Measurements from ENCODE around the gene ZBTB12. TPM values are rescaled to one million over a fixed set of nuclear protein-coding genes. Genes with fewer than 3 reads are reported as not detected.
A peak's percentile ranks its signal among the peaks of the same experiment; 100 is the strongest.

Gene ZBTB12
- total and polyA plus RNA-seq, 7 experiments from 2014 or later: 0.09 to 4.5 (median 1.8) TPM; not detected in 1

GRCh38 chr6:31862344-31863235, 39.3 kb downstream of the ZBTB12 start, which contains the start of gene NEU1:
Gene NEU1, minus strand, starts transcription at chr6:31862821. Its CDS starts 45 bp downstream, at chr6:31862776.
- H3K27ac ChIP-seq (ENCODE audit: low read depth, low read length): peak within 1 kb of the TSS; percentile 86
- H3K4me1 ChIP-seq (ENCODE audit: control insufficient read depth in 2 of 2, insufficient read depth in 2 of 2, low read length in 2 of 2): peaks cover 8 to 15% of the 10 kb centered on the region in 2 donors
- ATAC-seq (peak; percentile 97), DNase-seq (peak; percentile 87 to 100 (median 99))
- ChIA-PET POLR2A (interaction anchor here (0.5 to 2.7 kb wide), 22 partner anchors 23 to 1548 kb away, joined by 3 to 21 read pairs (median 5); partner anchors contain the start of genes ABHD16A, BAG6, CLIC1 and EHMT2), CTCF (interaction anchor here (1.0 to 1.7 kb wide), 6 partner anchors 26 to 369 kb away, joined by 3 to 7 read pairs (median 4); partner anchors contain the start of gene DDX39B)
- H3K4me3 ChIP-seq (ENCODE audit: low read length): peak within 1 kb of the TSS; percentile 97
- Mint-ChIP-seq H3K4me1 (peaks cover 14 to 29% (median 20%) of the 10 kb centered on the region in 7 donors), H3K27ac (peak within 1 kb of the TSS; percentile 85 to 97 (median 93)), H3K27me3 (peaks cover 0 to 2% (median 0%) of the 10 kb centered on the region in 5 donors), H3K9me3 (peaks cover 0 to 6% (median 0%) of the 10 kb centered on the region in 11 donors), H3K36me3 (peaks cover 0 to 10% (median 4%) of the 10 kb centered on the region in 5 donors), H3K4me3 (peak within 1 kb of the TSS; percentile 87 to 96 (median 93))
- no peaks in the 10 kb centered on the region for H3K27me3 ChIP-seq (ENCODE audit: control insufficient read depth in 2 of 2, insufficient read depth in 2 of 2, low read length in 2 of 2)
- peaks cover 0 to 27% (median 2%) of the 10 kb centered on the region in 3 experiments for H3K36me3 ChIP-seq (ENCODE audit: control insufficient read depth in 2 of 3, insufficient read depth in 3 of 3, low read length in 3 of 3)
- intact Hi-C loops (cut with micrococcal nuclease): loop anchor here (1.0 to 10.0 kb wide), 16 partner anchors 28 to 705 kb away; partner anchors contain the start of genes BAG6 (in 2 of the 2), EHMT2 (in 2 of the 2), ABHD16A (in 1 of the 2) and CCHCR1 (in 1 of the 2)
- H3K9me3 ChIP-seq (ENCODE audit: control insufficient read depth in 2 of 3, low read length in 3 of 3): no peaks in the 10 kb centered on the region

- ATAC-seq: no peak
- H3K4me3 Mint-ChIP-seq: peak overlapping the region; percentile 87 to 96 (median 93)
- H3K27ac ChIP-seq (ENCODE audit: low read depth, low read length): peak overlapping the region; percentile 86
- peaks cover 0 to 32% (median 6%) of the 10 kb centered on the region in 3 experiments for H3K36me3 ChIP-seq (ENCODE audit: control insufficient read depth in 2 of 3, insufficient read depth in 3 of 3, low read length in 3 of 3)
- peak in 1 of 9 donors; percentile 4 for DNase-seq
- H3K4me3 ChIP-seq (ENCODE audit: low read length): peak overlapping the region; percentile 97
- peak overlapping the region; percentile 85 to 97 (median 93) for H3K27ac Mint-ChIP-seq
- H3K27me3 Mint-ChIP-seq: peaks cover 0 to 2% (median 0%) of the 10 kb centered on the region in 5 donors
- H3K4me1 Mint-ChIP-seq: peaks cover 14 to 29% (median 20%) of the 10 kb centered on the region in 7 donors
- no peaks in the 10 kb centered on the region for H3K9me3 ChIP-seq (ENCODE audit: control insufficient read depth in 2 of 3, low read length in 3 of 3)
- peaks cover 0 to 6% (median 0%) of the 10 kb centered on the region in 11 donors for H3K9me3 Mint-ChIP-seq
- ChIA-PET CTCF (interaction anchor here (1.0 to 1.2 kb wide), 2 partner anchors 31 to 32 kb away, joined by 3 to 4 read pairs; no protein-coding TSS in a partner anchor), POLR2A (interaction anchor here (1.1 to 2.7 kb wide), 6 partner anchors 23 to 982 kb away, joined by 4 to 21 read pairs (median 10); partner anchors contain the start of genes BAG6, EHMT2, GPANK1 and PSMB8)
- H3K36me3 Mint-ChIP-seq: peaks cover 0 to 13% (median 4%) of the 10 kb centered on the region in 5 donors
- intact Hi-C loops (cut with micrococcal nuclease): loop anchor here (1.0 to 10.0 kb wide), 6 partner anchors 28 to 705 kb away; partner anchors contain the start of genes ABHD16A (in 1 of the 2), CCHCR1 (in 1 of the 2), DXO (in 1 of the 2) and HSPA1B (in 1 of the 2)
- no peaks in the 10 kb centered on the region for H3K27me3 ChIP-seq (ENCODE audit: control insufficient read depth in 2 of 2, insufficient read depth in 2 of 2, low read length in 2 of 2)
- peaks cover 8 to 15% of the 10 kb centered on the region in 2 donors for H3K4me1 ChIP-seq (ENCODE audit: control insufficient read depth in 2 of 2, insufficient read depth in 2 of 2, low read length in 2 of 2)
Measured at GRCh38 chr6:31861919-31862343, 40.0 kb downstream of the ZBTB12 start.

GRCh38 chr6:31861150-31861549, 40.7 kb downstream of the ZBTB12 start:
- DNase-seq (no peak), ATAC-seq (no peak)
- peak overlapping the region in 6 of 9 donors; percentile 77 to 97 (median 93) for H3K27ac Mint-ChIP-seq
- POLR2A ChIA-PET: no interaction called here
- peak overlapping the region in 8 of 10 donors; percentile 15 to 96 (median 90) for H3K4me3 Mint-ChIP-seq
- H3K27me3 Mint-ChIP-seq: peaks cover 0 to 2% (median 0%) of the 10 kb centered on the region in 5 donors
- Histone ChIP-seq H3K4me3 (ENCODE audit: low read length) (no peak overlapping the region), H3K4me1 (ENCODE audit: control insufficient read depth in 2 of 2, insufficient read depth in 2 of 2, low read length in 2 of 2) (peaks cover 8 to 15% of the 10 kb centered on the region in 2 donors), H3K27me3 (ENCODE audit: control insufficient read depth in 2 of 2, insufficient read depth in 2 of 2, low read length in 2 of 2) (no peaks in the 10 kb centered on the region), H3K27ac (ENCODE audit: low read depth, low read length) (no peak overlapping the region), H3K9me3 (ENCODE audit: control insufficient read depth in 2 of 3, low read length in 3 of 3) (no peaks in the 10 kb centered on the region), H3K36me3 (ENCODE audit: control insufficient read depth in 2 of 3, insufficient read depth in 3 of 3, low read length in 3 of 3) (peaks cover 0 to 32% (median 6%) of the 10 kb centered on the region in 3 experiments)
- peaks cover 14 to 29% (median 20%) of the 10 kb centered on the region in 7 donors for H3K4me1 Mint-ChIP-seq
- CTCF ChIA-PET: no interaction called here
- intact Hi-C loops (cut with micrococcal nuclease): loop anchor here (5.0 to 10.0 kb wide), 3 partner anchors 114 to 704 kb away; partner anchors contain the start of genes CCHCR1 (in 1 of the 2), DXO (in 1 of the 2), MICB (in 1 of the 2) and TCF19 (in 1 of the 2)
- H3K36me3 Mint-ChIP-seq: peaks cover 0 to 15% (median 4%) of the 10 kb centered on the region in 5 donors
- H3K9me3 Mint-ChIP-seq: peaks cover 0 to 6% (median 0%) of the 10 kb centered on the region in 11 donors

- Histone ChIP-seq H3K27ac (ENCODE audit: low read depth, low read length) (no peak overlapping the region), H3K27me3 (ENCODE audit: control insufficient read depth in 2 of 2, insufficient read depth in 2 of 2, low read length in 2 of 2) (no peaks in the 10 kb centered on the region), H3K36me3 (ENCODE audit: control insufficient read depth in 2 of 3, insufficient read depth in 3 of 3, low read length in 3 of 3) (peaks cover 0 to 32% (median 6%) of the 10 kb centered on the region in 3 experiments), H3K4me1 (ENCODE audit: control insufficient read depth in 2 of 2, insufficient read depth in 2 of 2, low read length in 2 of 2) (peaks cover 8 to 15% of the 10 kb centered on the region in 2 donors), H3K4me3 (ENCODE audit: low read length) (no peak overlapping the region), H3K9me3 (ENCODE audit: control insufficient read depth in 2 of 3, low read length in 3 of 3) (no peaks in the 10 kb centered on the region)
- ATAC-seq (no peak), DNase-seq (no peak)
- ChIA-PET POLR2A (no interaction called here), CTCF (no interaction called here)
- Mint-ChIP-seq H3K9me3 (peaks cover 0 to 6% (median 0%) of the 10 kb centered on the region in 11 donors), H3K36me3 (peaks cover 0 to 15% (median 4%) of the 10 kb centered on the region in 5 donors), H3K4me3 (peak overlapping the region in 2 of 10 donors; percentile 8 to 51), H3K4me1 (peaks cover 14 to 29% (median 20%) of the 10 kb centered on the region in 7 donors), H3K27ac (peak overlapping the region in 1 of 9 donors; percentile 32), H3K27me3 (peaks cover 0 to 2% (median 0%) of the 10 kb centered on the region in 5 donors)
- intact Hi-C loops (cut with micrococcal nuclease): loop anchor here (5.0 to 10.0 kb wide), 3 partner anchors 114 to 703 kb away; partner anchors contain the start of genes CCHCR1 (in 1 of the 2), DXO (in 1 of the 2), MICB (in 1 of the 2) and TCF19 (in 1 of the 2)
Measured at GRCh38 chr6:31860349-31860748, 41.5 kb downstream of the ZBTB12 start.

GRCh38 chr6:31859923-31860322, 42.0 kb downstream of the ZBTB12 start:
- DNase-seq (no peak), ATAC-seq (no peak)
- ChIA-PET CTCF (no interaction called here), POLR2A (no interaction called here)
- H3K4me1 Mint-ChIP-seq: peaks cover 14 to 29% (median 20%) of the 10 kb centered on the region in 7 donors
- intact Hi-C loops (cut with micrococcal nuclease): loop anchor here (5.0 to 10.0 kb wide), 3 partner anchors 115 to 703 kb away; partner anchors contain the start of genes CCHCR1 (in 1 of the 2), DXO (in 1 of the 2), MICB (in 1 of the 2) and TCF19 (in 1 of the 2)
- H3K9me3 Mint-ChIP-seq: peaks cover 0 to 6% (median 0%) of the 10 kb centered on the region in 11 donors
- H3K4me3 ChIP-seq (ENCODE audit: low read length): no peak overlapping the region
- no peaks in the 10 kb centered on the region for H3K9me3 ChIP-seq (ENCODE audit: control insufficient read depth in 2 of 3, low read length in 3 of 3)
- peaks cover 8 to 15% of the 10 kb centered on the region in 2 donors for H3K4me1 ChIP-seq (ENCODE audit: control insufficient read depth in 2 of 2, insufficient read depth in 2 of 2, low read length in 2 of 2)
- peaks cover 0 to 15% (median 4%) of the 10 kb centered on the region in 5 donors for H3K36me3 Mint-ChIP-seq
- peaks cover 0 to 32% (median 6%) of the 10 kb centered on the region in 3 experiments for H3K36me3 ChIP-seq (ENCODE audit: control insufficient read depth in 2 of 3, insufficient read depth in 3 of 3, low read length in 3 of 3)
- peak overlapping the region in 4 of 10 donors; percentile 3 to 56 (median 30) for H3K4me3 Mint-ChIP-seq
- no peaks in the 10 kb centered on the region for H3K27me3 ChIP-seq (ENCODE audit: control insufficient read depth in 2 of 2, insufficient read depth in 2 of 2, low read length in 2 of 2)
- H3K27me3 Mint-ChIP-seq: peaks cover 0 to 2% (median 0%) of the 10 kb centered on the region in 5 donors
- no peak overlapping the region for H3K27ac ChIP-seq (ENCODE audit: low read depth, low read length)
- H3K27ac Mint-ChIP-seq: peak overlapping the region in 1 of 9 donors; percentile 5

Measured in naive thymus-derived CD4-positive, alpha-beta T cell (primary cell).